ENCODE results near the gene KCNIP2.
A peak's percentile ranks its signal among the peaks of the same experiment; 100 is the strongest.

- TF ChIP-seq CTCF (IDR thresholded peaks at IDR 0.05) (peak; percentile 86 to 96 (median 91)), POLR2A (IDR thresholded peaks at IDR 0.05) (no peak)
Measured at GRCh38 chr10:101840741-101841453, 2.7 kb downstream of the KCNIP2 start.
